SKM-1 treated with dmso at 0.1 percent for 144 hours (cell line): Measurements from ENCODE around the gene FKBP1A.

ENCODE experiments used
- DNase-seq: peaks from one replicate; lab custom pipeline; 2025; ENCODE audit not compliant: unreplicated experiment; lab: John Stamatoyannopoulos, UW

Gene FKBP1A

GRCh38 chr20:1322511-1323245 is 70.2 kb downstream of the FKBP1A start:
- DNase-seq = no peak

- DNase-seq = no peak
These were observed 71.3 kb downstream of the FKBP1A start for GRCh38 chr20:1321654-1321939.

GRCh38 chr20:1320902-1321653 is 71.8 kb downstream of the FKBP1A start:
- no peak for DNase-seq

- no peak for DNase-seq
These were observed 72.8 kb downstream of the FKBP1A start for GRCh38 chr20:1320016-1320415.

GRCh38 chr20:1319462-1319861 is 73.4 kb downstream of the FKBP1A start:
- DNase-seq = no peak

- no peak for DNase-seq
These were observed 73.8 kb downstream of the FKBP1A start for GRCh38 chr20:1319051-1319450.
